ENCODE results near the gene OR7D2. TPM values are rescaled to one million over a fixed set of nuclear protein-coding genes. Genes with fewer than 3 reads are reported as not detected.
A peak's percentile ranks its signal among the peaks of the same experiment; 100 is the strongest.

Gene OR7D2
- total RNA-seq (2014; rRNA removed; shearing (Covaris generic)) (not detected in 2 replicates), polyA plus RNA-seq (2016; fragmentation: Nextera tagmentation; extraction: Ambion mirVana) (not detected in 2 replicates)

GRCh38 chr19:9178901-9179300 lies at the start of gene OR7D2:
OR7D2 (plus strand) TSS chr19:9178979; CDS start chr19:9185782, 6,803 bp downstream.
- in situ Hi-C loops (cut with MboI): no loop called here
- TF ChIP-seq EZH2phosphoT487 (IDR thresholded peaks at IDR 0.05; ENCODE audit: insufficient read depth, low read depth) (no peak), EZH2 (IDR thresholded peaks at IDR 0.05; ENCODE audit: insufficient read depth, poor library complexity, severe bottlenecking) (no peak)
- H3K36me3 ChIP-seq (ENCODE audit: low read depth): no peaks in the 10 kb centered on the region
- H3K4me2 ChIP-seq (ENCODE audit: unreplicated experiment): no peak within 1 kb of the TSS
- no peaks in the 10 kb centered on the region for H3K79me2 ChIP-seq (ENCODE audit: insufficient read depth)
- H3K4me1 ChIP-seq (ENCODE audit: insufficient read depth): no peaks in the 10 kb centered on the region
- peak; percentile 6 for DNase-seq
- no peaks in the 10 kb centered on the region for H3F3A ChIP-seq (ENCODE audit: insufficient read depth)
- H4K20me1 ChIP-seq (ENCODE audit: insufficient read depth): no peaks in the 10 kb centered on the region
- H3K4me3 ChIP-seq: no peak within 1 kb of the TSS
- H3K27me3 ChIP-seq (replicated peaks; ENCODE audit: insufficient read depth): no peaks in the 10 kb centered on the region
- 26 to 42% methylated on average over 4 of the region's 4 CpGs for WGBS, 2 experiments (ENCODE audit: low coverage in 1 of 2, low lambda C conversion rate in 2 of 2, missing lambda C conversion rate in 2 of 2)
- H2AFZ ChIP-seq: no peak within 1 kb of the TSS
- H3K27ac ChIP-seq: no peak within 1 kb of the TSS
- H3K9ac ChIP-seq: no peak within 1 kb of the TSS
- no peaks in the 10 kb centered on the region for H3K9me3 ChIP-seq (ENCODE audit: low read depth)
- H3K9me2 ChIP-seq (ENCODE audit: insufficient read depth): no peaks in the 10 kb centered on the region

- in situ Hi-C loops (cut with MboI): loop anchor here (10.0 kb wide), 1 partner anchor 654 kb away; no protein-coding TSS in a partner anchor
- no peaks in the 10 kb centered on the region for H3K79me2 ChIP-seq (ENCODE audit: insufficient read depth)
These were observed 47.8 kb upstream of the OR7D2 start for GRCh38 chr19:9130965-9131364.

GRCh38 chr19:9132422-9132821 lies 46.4 kb upstream of the OR7D2 start:
- in situ Hi-C loops (cut with MboI): loop anchor here (10.0 kb wide), 1 partner anchor 652 kb away; no protein-coding TSS in a partner anchor
- no peaks in the 10 kb centered on the region for H3K9me2 ChIP-seq (ENCODE audit: insufficient read depth)
- no peak overlapping the region for H2AFZ ChIP-seq
- WGBS, 2 experiments (ENCODE audit: low coverage in 1 of 2, low lambda C conversion rate in 2 of 2, missing lambda C conversion rate in 2 of 2): 35 to 41% methylated on average over 5 of the region's 5 CpGs
- H3K27ac ChIP-seq: no peak overlapping the region
- no peak overlapping the region for H3K9ac ChIP-seq
- no peaks in the 10 kb centered on the region for H4K20me1 ChIP-seq (ENCODE audit: insufficient read depth)
- H3K9me3 ChIP-seq (ENCODE audit: low read depth): no peaks in the 10 kb centered on the region
- no peaks in the 10 kb centered on the region for H3K4me1 ChIP-seq (ENCODE audit: insufficient read depth)
- no peak overlapping the region for H3K4me3 ChIP-seq
- no peaks in the 10 kb centered on the region for H3K79me2 ChIP-seq (ENCODE audit: insufficient read depth)
- H3K27me3 ChIP-seq (replicated peaks; ENCODE audit: insufficient read depth): no peaks in the 10 kb centered on the region
- H3F3A ChIP-seq (ENCODE audit: insufficient read depth): no peaks in the 10 kb centered on the region
- H3K36me3 ChIP-seq (ENCODE audit: low read depth): no peaks in the 10 kb centered on the region
- DNase-seq: no peak
- TF ChIP-seq EZH2 (IDR thresholded peaks at IDR 0.05; ENCODE audit: insufficient read depth, poor library complexity, severe bottlenecking): no peak
- TF ChIP-seq EZH2phosphoT487 (IDR thresholded peaks at IDR 0.05; ENCODE audit: insufficient read depth, low read depth): no peak
- H3K4me2 ChIP-seq (ENCODE audit: unreplicated experiment): no peak overlapping the region

More at GRCh38 chr19:9130965-9131364, 47.8 kb upstream of the OR7D2 start:
- no peak for TF ChIP-seq EZH2 (IDR thresholded peaks at IDR 0.05; ENCODE audit: insufficient read depth, poor library complexity, severe bottlenecking)
- no peak for TF ChIP-seq EZH2phosphoT487 (IDR thresholded peaks at IDR 0.05; ENCODE audit: insufficient read depth, low read depth)
- H3K9ac ChIP-seq: no peak overlapping the region
- H3K4me3 ChIP-seq: no peak overlapping the region
- H3F3A ChIP-seq (ENCODE audit: insufficient read depth): no peaks in the 10 kb centered on the region
- no peaks in the 10 kb centered on the region for H3K36me3 ChIP-seq (ENCODE audit: low read depth)
- no peaks in the 10 kb centered on the region for H4K20me1 ChIP-seq (ENCODE audit: insufficient read depth)
- H3K4me2 ChIP-seq (ENCODE audit: unreplicated experiment): no peak overlapping the region
- no peaks in the 10 kb centered on the region for H3K9me3 ChIP-seq (ENCODE audit: low read depth)
- no peak overlapping the region for H3K27ac ChIP-seq
- H3K4me1 ChIP-seq (ENCODE audit: insufficient read depth): no peaks in the 10 kb centered on the region
- DNase-seq: no peak
- no peaks in the 10 kb centered on the region for H3K9me2 ChIP-seq (ENCODE audit: insufficient read depth)
- no peak overlapping the region for H2AFZ ChIP-seq
- H3K27me3 ChIP-seq (replicated peaks; ENCODE audit: insufficient read depth): no peaks in the 10 kb centered on the region
- WGBS, 2 experiments (ENCODE audit: low coverage in 1 of 2, low lambda C conversion rate in 2 of 2, missing lambda C conversion rate in 2 of 2): 19 to 51% methylated on average over 1 of the region's 1 CpG

GRCh38 chr19:9139609-9140158 lies 39.1 kb upstream of the OR7D2 start:
- in situ Hi-C loops (cut with MboI): loop anchor here (10.0 kb wide), 1 partner anchor 645 kb away; no protein-coding TSS in a partner anchor

More at GRCh38 chr19:9139609-9140158, 39.1 kb upstream of the OR7D2 start:
- Histone ChIP-seq H3K27ac (no peak overlapping the region), H3K4me2 (ENCODE audit: unreplicated experiment) (peak overlapping the region; percentile 98), H3K79me2 (ENCODE audit: insufficient read depth) (peaks cover 45% of the 10 kb centered on the region), H3K9me3 (ENCODE audit: low read depth) (no peaks in the 10 kb centered on the region), H3K4me3 (peak overlapping the region; percentile 100), H3K36me3 (ENCODE audit: low read depth) (peaks cover 13% of the 10 kb centered on the region; the same call in 1 of the 2 replicates), H3K4me1 (ENCODE audit: insufficient read depth) (peaks cover 8% of the 10 kb centered on the region), H2AFZ (peak overlapping the region; percentile 100), H3K27me3 (replicated peaks; ENCODE audit: insufficient read depth) (no peaks in the 10 kb centered on the region), H3K9me2 (ENCODE audit: insufficient read depth) (no peaks in the 10 kb centered on the region), H4K20me1 (ENCODE audit: insufficient read depth) (peaks cover 3% of the 10 kb centered on the region; the same call in 1 of the 2 replicates), H3F3A (ENCODE audit: insufficient read depth) (peaks cover 2% of the 10 kb centered on the region; the same call in 1 of the 2 replicates), H3K9ac (peak overlapping the region; percentile 98)
- DNase-seq: peak; percentile 13
- 20 to 21% methylated on average over 8 of the region's 8 CpGs for WGBS, 2 experiments (ENCODE audit: low coverage in 1 of 2, low lambda C conversion rate in 2 of 2, missing lambda C conversion rate in 2 of 2)
- no peak for TF ChIP-seq EZH2 (IDR thresholded peaks at IDR 0.05; ENCODE audit: insufficient read depth, poor library complexity, severe bottlenecking)
